ENCODE data around the gene ADAMTS17. TPM values are rescaled to one million over a fixed set of nuclear protein-coding genes. Genes with fewer than 3 reads are reported as not detected.
A peak's percentile ranks its signal among the peaks of the same experiment; 100 is the strongest.
"Not testable (repeated sequence)": the region's sequence is repeated elsewhere in the genome, so short reads cannot be mapped to it uniquely, and the experiment has no call there.

Gene ADAMTS17
- total RNA-seq, 1 experiment from 2014 or later, result 5.1 TPM

DNA sequence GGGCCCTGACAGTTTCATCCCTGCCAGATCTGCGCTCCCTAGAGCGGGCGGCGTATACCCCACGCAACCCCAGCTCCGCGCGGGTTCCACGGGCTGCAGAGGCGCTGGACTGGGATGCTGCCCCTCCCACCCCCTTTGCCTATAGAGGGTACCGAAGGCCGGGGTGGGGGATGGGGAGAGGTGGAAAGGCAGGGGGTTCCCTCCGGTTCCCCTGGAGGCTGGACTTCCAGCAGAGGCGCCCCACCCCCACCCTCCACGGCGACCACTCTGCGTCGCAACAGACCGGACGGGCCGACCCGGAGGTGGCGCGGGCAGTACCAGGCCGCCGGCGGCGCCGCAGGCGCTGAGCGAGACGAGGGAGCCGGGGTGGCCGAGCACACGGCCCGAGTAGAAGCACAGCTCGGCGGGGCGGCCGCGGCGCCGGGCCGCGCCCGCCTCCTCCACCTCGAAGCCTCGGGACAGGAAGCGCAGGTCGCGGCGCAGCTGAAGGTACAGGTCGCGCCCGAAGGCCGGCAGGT is 995 bp downstream of the ADAMTS17 start:
- DNase-seq (ENCODE audit: low read depth), result no peak

- no peak for DNase-seq (ENCODE audit: low read depth)
Measured at GRCh38 chr15:100339999-100340398, 1.8 kb downstream of the ADAMTS17 start.

DNA sequence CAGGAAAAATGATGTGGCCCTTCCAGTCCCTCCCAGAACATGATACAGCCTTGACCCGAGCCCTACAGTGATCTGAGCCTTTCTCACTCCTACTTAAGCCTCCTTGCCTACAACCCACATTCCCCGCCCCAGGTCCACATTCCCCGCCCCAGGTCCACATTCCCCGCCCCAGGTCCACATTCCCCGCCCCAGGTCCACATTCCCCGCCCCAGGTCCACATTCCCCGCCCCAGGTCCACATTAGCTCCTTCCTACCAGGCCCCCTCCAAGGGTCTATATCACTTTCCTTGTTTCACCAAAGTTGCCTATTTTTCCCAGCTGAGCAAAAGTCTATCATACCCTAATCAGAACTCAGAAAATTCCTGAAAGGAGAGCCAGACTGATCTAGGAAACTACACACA is 2.3 kb downstream of the ADAMTS17 start:
- DNase-seq (ENCODE audit: low read depth), result not testable (repeated sequence)

GRCh38 chr15:100338971-100339444 is 2.8 kb downstream of the ADAMTS17 start:
- DNase-seq (ENCODE audit: low read depth), result peak; percentile 80

DNA sequence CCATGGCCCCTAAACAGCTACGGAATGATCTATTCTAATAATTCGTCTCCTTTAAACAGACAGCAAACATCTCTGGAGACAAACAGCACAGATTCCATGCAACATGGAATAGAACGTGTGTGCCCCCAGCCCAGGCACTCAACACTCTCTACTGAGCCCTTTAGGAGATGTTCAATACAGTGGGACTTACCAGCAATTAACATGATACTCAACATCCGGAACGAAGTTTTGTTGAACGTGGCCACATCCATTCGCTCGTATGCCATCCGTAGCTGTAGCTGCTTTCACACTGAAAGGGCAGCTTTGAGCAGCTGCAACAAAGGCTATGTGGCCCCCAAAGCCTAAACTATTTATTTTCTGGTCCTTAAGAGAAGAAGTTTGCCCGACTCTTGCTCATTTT is 3.5 kb downstream of the ADAMTS17 start:
- no peak for DNase-seq (ENCODE audit: low read depth)

DNA sequence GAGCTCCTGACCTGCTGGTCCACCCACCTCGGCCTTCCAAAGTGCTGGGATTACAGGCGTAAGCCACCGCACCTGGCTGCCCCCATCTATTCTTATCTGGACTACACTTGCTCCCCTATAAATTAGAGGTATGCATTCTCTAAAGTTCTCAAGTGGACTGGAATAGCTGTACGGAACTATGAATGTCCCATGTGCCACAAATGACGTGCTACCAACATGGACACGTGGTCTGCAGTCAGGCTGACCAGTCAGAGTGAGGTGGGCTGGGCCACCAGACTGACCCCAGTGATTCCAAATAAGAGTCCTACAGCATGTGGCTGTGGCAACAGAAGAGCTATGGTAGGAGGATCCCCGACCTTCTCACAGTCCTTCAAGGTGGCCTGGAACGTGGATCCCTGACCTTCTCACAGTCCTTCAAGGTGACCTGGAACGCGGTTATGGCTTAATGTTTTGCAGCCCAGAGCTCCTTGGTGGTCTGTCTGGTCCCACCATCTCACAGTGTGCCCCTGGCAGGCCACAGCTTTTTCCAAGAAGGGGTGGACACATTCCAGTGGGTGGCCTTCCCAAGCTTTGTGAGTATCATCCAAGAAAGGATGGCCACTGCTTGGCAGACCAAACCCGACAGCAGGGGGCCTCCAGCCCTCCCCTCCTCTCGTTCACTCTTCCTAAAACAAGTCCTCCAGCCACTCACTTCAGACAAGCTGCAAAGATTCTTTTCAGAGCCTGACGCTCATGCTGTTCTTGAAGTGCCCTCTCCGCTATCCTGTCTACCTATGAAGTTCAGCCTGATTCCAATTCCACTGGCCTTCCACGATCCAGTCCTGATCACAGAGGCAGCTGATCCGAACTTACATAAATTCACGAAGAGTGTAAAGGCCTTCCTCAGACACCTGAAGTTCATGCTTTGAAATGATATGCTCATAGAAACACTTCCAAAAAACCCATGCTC is 4.4 kb downstream of the ADAMTS17 start:
- no peak for DNase-seq (ENCODE audit: low read depth)

DNA sequence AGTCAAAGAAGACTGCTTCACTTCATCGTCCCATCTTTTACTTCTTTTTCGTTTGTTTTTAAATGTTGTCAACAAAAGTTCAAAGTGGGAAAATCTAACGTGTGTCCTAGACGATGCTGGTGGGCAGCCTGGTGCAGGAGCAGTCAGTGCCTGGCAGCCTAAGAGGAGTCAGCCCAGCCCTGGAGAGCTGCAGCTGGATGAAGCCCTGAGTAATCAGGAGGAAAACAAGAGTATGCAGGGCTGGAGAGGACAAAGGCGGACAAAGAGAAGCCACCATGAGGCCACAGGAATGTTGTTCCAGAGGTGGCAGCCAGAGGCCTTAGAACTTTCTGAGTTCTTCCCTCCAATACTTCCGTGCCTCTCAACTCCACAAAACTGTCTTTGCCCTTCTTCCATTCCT is 5.7 kb downstream of the ADAMTS17 start:
- DNase-seq (ENCODE audit: low read depth), result no peak

- no peak for DNase-seq (ENCODE audit: low read depth)
Measured at GRCh38 chr15:100335335-100335999, 6.3 kb downstream of the ADAMTS17 start.

- no peak for DNase-seq (ENCODE audit: low read depth)
Measured at GRCh38 chr15:100334905-100335304, 6.9 kb downstream of the ADAMTS17 start.

DNA sequence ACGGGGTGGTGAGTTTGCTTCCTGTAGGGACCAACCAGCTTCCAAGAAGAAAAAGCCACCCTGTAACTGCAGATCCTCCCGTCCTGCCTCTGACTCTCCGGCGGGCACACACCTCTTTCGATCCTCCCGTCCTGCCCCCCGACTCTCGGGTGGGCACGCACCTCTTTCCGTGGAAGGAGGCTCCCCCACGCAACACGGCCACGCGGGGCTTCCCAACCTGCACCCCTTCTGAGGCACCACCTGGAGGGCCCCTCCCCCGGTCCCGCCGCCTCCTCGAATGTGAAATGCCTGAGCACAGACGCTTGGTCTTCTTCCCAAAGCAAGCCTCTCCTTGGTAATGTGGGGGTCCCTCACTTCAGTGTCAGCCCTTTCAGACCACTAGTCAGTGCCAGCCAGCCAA is 7.3 kb downstream of the ADAMTS17 start:
- no peak for DNase-seq (ENCODE audit: low read depth)

- DNase-seq (ENCODE audit: low read depth), result no peak
Measured at GRCh38 chr15:100334015-100334414, 7.8 kb downstream of the ADAMTS17 start.

DNA sequence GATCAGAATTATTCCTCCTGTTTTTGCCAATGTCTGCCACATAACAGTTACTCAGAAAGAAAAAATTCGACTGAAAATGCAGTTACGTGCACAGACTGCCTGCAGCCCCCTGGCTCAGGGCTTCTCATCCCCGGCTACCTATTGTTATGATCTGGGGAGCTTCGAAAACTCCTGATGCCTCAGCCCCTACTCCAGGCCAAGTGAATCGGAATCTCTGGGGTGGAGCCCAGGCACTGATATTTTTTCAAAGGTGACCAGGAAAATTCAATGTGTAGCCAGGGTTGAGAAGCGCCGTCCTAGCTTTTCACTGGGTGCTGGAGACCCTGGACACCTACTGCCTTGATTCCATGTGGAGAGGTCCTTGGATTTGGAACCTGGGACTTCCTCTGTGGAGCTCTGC is 8.5 kb downstream of the ADAMTS17 start:
- DNase-seq (ENCODE audit: low read depth), result no peak

DNA sequence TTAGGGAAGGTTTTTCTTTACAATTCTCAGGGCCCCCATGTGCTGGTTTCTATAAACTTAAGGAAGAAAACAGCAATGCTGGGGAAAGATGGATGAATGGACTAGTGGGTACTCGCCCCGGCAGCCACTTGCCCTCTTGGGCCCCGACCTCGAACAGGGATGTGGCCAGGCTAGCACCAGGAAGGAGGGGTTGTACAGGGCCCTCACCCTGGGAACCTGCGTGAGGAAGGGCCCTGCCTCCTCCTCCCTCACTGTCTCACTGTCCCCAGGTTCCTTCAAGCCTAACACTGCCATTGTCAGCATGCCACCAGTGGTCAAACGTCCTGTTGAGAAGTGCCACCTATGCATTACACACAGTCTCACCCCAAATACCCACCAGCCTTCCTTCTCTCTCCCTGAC is 9.1 kb downstream of the ADAMTS17 start:
- no peak for DNase-seq (ENCODE audit: low read depth)

- no peak for DNase-seq (ENCODE audit: low read depth)
Measured at GRCh38 chr15:100332231-100332630, 9.5 kb downstream of the ADAMTS17 start.

GRCh38 chr15:100330629-100331215 is 11.1 kb downstream of the ADAMTS17 start:
- no peak for DNase-seq (ENCODE audit: low read depth)

DNA sequence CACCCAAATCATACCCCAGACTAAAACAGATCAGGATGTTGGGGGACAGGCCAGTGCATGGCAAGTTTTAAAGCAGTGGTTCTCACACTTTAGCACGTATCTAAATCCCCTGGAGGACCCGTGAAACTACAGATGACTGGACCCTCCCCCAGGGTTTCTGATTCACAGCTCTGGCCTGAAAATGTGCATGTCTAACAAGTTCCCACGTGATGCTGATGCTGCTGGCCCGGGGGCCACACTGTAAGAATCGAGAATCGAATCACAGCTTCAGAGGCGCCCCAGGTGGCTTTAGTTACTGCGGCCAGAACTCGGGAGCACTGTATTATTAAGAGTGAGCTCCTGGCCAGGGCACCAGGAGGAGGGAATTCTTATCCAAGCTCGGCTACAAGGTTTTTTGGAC is 11.6 kb downstream of the ADAMTS17 start:
- DNase-seq (ENCODE audit: low read depth), result no peak

GRCh38 chr15:100328796-100329195 is 13.0 kb downstream of the ADAMTS17 start:
- DNase-seq (ENCODE audit: low read depth), result no peak

DNA sequence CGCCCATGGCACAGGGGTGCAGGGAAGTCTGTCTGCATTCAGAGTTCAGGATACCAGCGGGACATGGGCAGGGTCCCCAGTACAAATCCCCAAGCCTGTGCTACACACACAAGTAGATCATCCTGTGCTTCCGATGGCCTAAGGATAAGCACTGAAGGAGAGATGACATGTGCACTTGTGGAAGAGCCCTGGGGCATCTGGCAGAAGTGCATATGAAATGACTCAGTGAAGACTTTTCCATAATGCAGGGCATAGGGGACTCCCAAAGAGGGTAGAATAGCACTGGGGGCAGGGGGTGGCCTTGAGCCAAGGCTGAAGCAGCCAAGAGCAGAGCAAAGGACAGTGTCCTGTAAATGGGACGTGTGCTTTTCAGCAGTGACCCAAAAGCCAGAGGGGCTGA is 22.9 kb downstream of the ADAMTS17 start:
- peak; percentile 46 for DNase-seq (ENCODE audit: low read depth)

DNA sequence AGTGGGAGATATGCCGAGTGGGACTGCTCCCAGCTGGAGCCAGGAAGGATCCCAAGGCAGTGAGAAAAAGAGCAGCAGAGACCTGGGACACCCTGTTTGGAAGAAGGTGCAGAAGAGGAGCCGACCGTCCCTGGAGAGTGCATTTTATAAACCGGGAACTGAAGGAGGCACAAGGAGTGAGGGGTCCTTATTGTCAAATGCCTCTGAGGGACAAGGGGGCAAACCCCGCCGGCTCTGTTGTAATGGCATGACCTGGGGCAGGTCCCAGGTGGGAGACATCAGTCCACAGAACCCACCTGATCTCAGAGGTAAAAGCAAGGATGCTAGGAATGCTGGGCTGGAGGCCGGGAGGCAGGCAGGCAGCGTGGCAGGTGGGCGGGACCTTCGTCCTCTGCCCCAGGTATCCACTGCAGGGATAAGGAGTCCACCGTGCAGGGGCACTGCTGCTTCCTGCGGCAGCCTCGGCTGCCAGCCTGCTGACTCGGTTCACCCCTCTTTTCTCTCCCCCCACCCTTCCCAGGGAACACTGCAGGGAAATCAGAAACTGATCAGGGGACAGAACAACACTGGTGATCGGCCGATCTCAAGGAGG is 26.9 kb downstream of the ADAMTS17 start:
- no peak for DNase-seq (ENCODE audit: low read depth)

- DNase-seq (ENCODE audit: low read depth), result no peak
Measured at GRCh38 chr15:100311833-100312476, 29.8 kb downstream of the ADAMTS17 start.

- DNase-seq (ENCODE audit: low read depth), result no peak
Measured at GRCh38 chr15:100311154-100311625, 30.6 kb downstream of the ADAMTS17 start.
